Right cardiac atrium (tissue), 5 donors: ENCODE results near the gene SH2D2A. TPM values are rescaled to one million over a fixed set of nuclear protein-coding genes. Genes with fewer than 3 reads are reported as not detected.

Source experiments
- ATAC-seq, 2 donors: fragments of 200-7000 bp; cut with Tn5 transposase; one replicate each; pipeline versions ENCODE4 v1.8.0 to v1.9.1; 2020; ENCODE audit warnings: moderate library complexity in 2 of 2, mild to moderate bottlenecking in 1 of 2
- DNase-seq, 3 donors: peaks; one replicate each; pipeline ENCODE4 v3.0.0-alpha.2; 2020
- H3K27ac ChIP-seq: one replicate; pipeline ENCODE4 v1.5.1; 2013; ENCODE audit warnings: mild to moderate bottlenecking, low read length, control low read depth, moderate library complexity
- H3K27me3 ChIP-seq: one replicate; pipeline ENCODE4 v1.6.1; 2013; ENCODE audit not compliant: control insufficient read depth, insufficient read depth
- H3K4me1 ChIP-seq: one replicate; pipeline ENCODE4 v1.6.1; 2013; ENCODE audit warnings: low read length; ENCODE audit not compliant: control insufficient read depth, insufficient read depth
- H3K4me3 ChIP-seq: one replicate; pipeline ENCODE4 v1.5.1; 2013; ENCODE audit warnings: low read length, control low read depth
- H3K9me3 ChIP-seq: one replicate; pipeline ENCODE4 v1.6.1; 2013; ENCODE audit warnings: low read length; ENCODE audit not compliant: control insufficient read depth
- WGBS: extraction: QIAGEN DNeasy Blood & Tissue Kit; methylation state at CpG from one replicate; pipeline ENCODE4 v1.1.7; 2013; 5-methylcytosine and 5-hydroxymethylcytosine counted together
- intact Hi-C, 4 donors: fragments of 100-400 bp; cut with DNase I; formaldehyde crosslinking; loops; one replicate each; pipeline versions ENCODE4 v1.11.0 to v1.14.0; 2022 to 2023
- polyA plus RNA-seq: library from polyadenylated mRNA; stranded (reverse); fragments of 200-250 nt; gene quantifications from one replicate; pipeline ENCODE4 v1.2.3, GENCODE V29; 2013
- total RNA-seq, 4 donors: library from RNA; stranded (reverse); fragmentation: NEBNext Ultra II Directional; extraction: Animal tissue kit (Norgen Biotek cat#: 25700); gene quantifications; one replicate each; pipeline ENCODE4 v1.2.1, GENCODE V29; 2021
- donor health status: healthy with polysubstance abuse.
- donor health status: DM: no; HTN: yes; CAD: no.
- donor health status: DM: no; HTN: no; CAD: no.
- donor health status: DM: no; HTN: yes; CAD: no; lungs with severe emphysema.
- donor health status: DM: yes; HTN: yes; CAD: no.

The SH2D2A gene
- total and polyA plus RNA-seq, 5 donors: 0.93 to 6.3 (median 2.0) TPM

DNA sequence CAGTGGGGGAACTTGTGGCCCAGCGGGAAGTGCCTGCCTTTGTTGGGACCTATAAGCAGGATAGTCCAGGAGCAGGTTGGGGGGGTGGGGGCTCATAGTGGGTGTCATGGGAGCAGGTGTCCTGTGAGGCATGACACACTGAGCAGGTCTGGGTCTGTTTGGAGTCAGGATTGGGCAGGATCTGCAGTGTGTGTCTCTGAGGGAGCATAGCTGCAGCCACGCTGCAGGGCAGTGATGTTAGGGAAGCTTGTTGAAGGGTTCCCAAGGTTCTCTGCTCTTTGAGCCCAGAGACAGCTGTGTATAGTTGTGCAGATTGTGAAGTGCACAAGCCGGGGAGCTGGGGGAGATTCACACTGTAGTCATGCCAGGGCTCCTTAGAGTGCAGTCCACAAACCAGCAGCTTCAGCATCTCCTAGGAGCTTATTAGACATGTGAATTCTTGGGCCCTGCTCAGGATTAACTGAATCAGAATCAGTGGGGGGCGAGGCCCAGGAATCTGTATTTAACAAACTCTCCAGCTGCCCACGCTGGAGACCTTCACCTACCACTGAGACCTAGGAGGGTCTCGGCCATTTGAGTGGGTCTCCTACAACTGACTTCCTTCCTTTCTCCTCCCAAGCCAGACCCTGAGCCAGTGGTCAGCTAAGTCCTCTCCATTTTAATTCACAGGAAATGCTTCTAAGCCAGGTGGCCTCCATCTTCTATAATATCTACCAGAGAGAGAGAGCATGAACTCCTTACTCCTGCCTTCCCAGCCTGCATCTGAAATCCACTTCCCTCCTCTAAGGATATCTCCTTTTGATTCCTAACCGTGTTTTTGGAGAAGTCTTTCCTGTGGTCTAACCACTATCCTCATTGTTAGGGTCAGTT lies 31.2 kb upstream of the SH2D2A start:
- H3K4me3 ChIP-seq: no peak overlapping the region
- no peaks in the 10 kb centered on the region for H3K9me3 ChIP-seq
- WGBS: 74% methylated on average over 7 of the region's 7 CpGs
- H3K4me1 ChIP-seq: no peaks in the 10 kb centered on the region
- H3K27ac ChIP-seq: no peak overlapping the region
- intact Hi-C loops: no loop called here
- DNase-seq (no peak), ATAC-seq (no peak)
- no peaks in the 10 kb centered on the region for H3K27me3 ChIP-seq

- 88% methylated on average over 5 of the region's 5 CpGs for WGBS
- no peak for DNase-seq
- Histone ChIP-seq H3K4me3 (no peak overlapping the region), H3K27ac (no peak overlapping the region), H3K9me3 (no peaks in the 10 kb centered on the region), H3K4me1 (no peaks in the 10 kb centered on the region), H3K27me3 (no peaks in the 10 kb centered on the region)
- intact Hi-C loops: no loop called here
- ATAC-seq: no peak
These were observed 30.0 kb upstream of the SH2D2A start for GRCh38 chr1:156846643-156847042.

DNA sequence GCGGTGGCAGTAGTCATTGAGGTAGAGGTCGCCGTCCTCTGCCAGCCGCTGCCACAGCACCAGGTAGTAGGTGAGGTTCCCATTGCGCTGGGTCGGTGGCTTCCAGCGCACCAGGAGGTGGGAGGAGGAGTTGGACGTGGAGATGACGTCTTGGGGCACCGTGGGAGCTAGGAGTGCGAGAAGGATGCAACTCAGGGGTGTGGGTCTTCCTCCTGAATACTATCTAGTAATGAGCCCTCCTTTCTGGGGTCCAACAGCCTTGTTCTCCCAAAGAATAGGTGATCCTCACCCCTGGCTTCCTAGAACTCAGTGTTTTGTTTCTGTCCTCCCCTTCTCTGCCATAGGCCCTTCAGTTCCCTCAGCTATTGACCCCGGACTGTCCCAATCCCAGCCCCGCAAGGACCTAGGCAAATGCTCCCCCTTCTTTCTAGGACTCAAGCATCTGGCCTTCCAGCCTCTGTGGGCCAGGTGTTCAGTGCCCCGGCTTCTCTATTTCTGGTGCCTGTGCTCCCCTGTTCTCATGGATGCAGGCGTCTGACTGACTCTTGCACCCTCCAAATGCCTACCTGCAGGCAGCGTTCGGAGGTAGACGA lies 29.4 kb upstream of the SH2D2A start:
- no peaks in the 10 kb centered on the region for H3K27me3 ChIP-seq
- intact Hi-C loops: no loop called here
- 48% methylated on average over 18 of the region's 18 CpGs for WGBS
- no peaks in the 10 kb centered on the region for H3K9me3 ChIP-seq
- ATAC-seq (no peak), DNase-seq (no peak)
- H3K4me1 ChIP-seq: no peaks in the 10 kb centered on the region
- H3K27ac ChIP-seq: no peak overlapping the region
- no peak overlapping the region for H3K4me3 ChIP-seq

DNA sequence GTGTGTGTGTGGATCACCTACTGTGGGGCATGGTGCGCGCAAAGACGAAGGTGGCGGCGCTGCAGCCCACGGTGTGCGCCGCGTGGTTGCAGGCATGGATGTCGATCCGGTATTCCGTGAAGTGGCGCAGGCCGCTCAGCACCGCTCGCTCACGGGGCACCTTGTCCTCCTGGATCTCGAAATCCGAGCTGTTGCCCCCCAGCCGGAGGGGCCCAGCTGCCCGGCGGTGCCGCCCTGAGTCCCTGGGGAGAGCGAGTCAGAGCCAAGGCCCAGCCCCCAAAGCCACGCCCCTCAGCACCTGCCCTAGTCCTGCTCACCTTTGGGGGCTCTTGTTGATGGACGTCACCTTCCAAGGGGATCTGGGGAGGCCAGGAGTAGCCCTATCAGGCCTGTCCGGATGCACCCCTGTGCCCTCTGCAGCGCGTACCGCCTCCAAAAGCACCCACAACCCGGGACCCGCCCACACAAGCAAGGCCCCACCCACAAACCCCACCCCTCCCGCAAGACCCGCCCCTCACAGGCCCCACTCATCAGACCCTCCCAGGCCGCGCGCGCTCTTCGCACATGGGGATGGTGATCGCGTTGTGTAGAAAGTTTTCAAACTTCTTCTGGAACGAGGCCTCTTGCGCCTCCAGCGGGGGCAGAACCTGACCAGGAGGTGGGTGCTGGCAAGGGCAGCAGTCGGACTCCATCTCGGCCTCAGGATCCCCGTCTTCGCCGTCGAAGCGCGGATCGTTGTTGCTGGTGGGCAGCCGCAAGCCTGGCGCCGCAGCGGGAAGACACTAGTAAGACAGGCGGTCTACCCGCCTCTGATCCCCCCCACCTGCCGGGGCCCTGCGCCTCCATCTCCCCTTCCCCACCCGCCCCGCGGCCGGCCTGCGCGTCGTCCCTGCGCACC lies 28.7 kb upstream of the SH2D2A start:
- Histone ChIP-seq H3K4me1 (no peaks in the 10 kb centered on the region), H3K4me3 (no peak overlapping the region), H3K27me3 (no peaks in the 10 kb centered on the region), H3K27ac (no peak overlapping the region), H3K9me3 (no peaks in the 10 kb centered on the region)
- DNase-seq (peak in 2 of 3 donors; percentile 55 to 61), ATAC-seq (peak in 1 of 2 donors; percentile 14)
- intact Hi-C loops: no loop called here
- WGBS: 9% methylated on average over 69 of the region's 69 CpGs

DNA sequence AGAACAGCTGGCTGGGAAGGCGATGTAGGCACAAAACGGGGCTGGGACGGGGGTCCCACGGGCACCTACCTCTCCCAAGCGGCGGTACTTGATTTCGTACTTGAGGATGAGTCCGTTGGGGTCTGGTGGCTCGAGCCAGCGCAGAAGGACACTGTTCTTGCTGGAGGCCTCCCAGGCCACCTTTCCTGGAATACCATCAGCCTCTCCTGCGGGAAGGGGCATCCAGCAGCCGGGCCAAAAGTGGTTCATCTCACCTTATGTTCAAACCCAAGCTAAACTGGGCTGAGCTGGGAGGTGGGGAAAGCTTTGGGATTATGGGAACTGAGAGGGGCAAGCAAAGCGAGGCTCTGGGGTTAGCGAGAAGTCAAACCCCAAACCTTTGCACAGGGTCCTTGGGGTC lies 28.0 kb upstream of the SH2D2A start:
- Histone ChIP-seq H3K27me3 (no peaks in the 10 kb centered on the region), H3K27ac (no peak overlapping the region), H3K9me3 (no peaks in the 10 kb centered on the region), H3K4me3 (no peak overlapping the region), H3K4me1 (no peaks in the 10 kb centered on the region)
- intact Hi-C loops: no loop called here
- DNase-seq: no peak
- no peak for ATAC-seq
- 28% methylated on average over 14 of the region's 14 CpGs for WGBS

- WGBS: 40% methylated on average over 6 of the region's 6 CpGs
- ATAC-seq: no peak
- Histone ChIP-seq H3K4me3 (no peak overlapping the region), H3K27ac (no peak overlapping the region), H3K9me3 (no peaks in the 10 kb centered on the region), H3K27me3 (no peaks in the 10 kb centered on the region), H3K4me1 (no peaks in the 10 kb centered on the region)
- intact Hi-C loops: no loop called here
- DNase-seq: no peak
These were observed 27.5 kb upstream of the SH2D2A start for GRCh38 chr1:156844102-156844501.

- ATAC-seq: no peak
- no peaks in the 10 kb centered on the region for H3K27me3 ChIP-seq
- H3K27ac ChIP-seq: no peak overlapping the region
- DNase-seq: no peak
- 76% methylated on average over 9 of the region's 9 CpGs for WGBS
- H3K4me3 ChIP-seq: no peak overlapping the region
- intact Hi-C loops: no loop called here
- no peaks in the 10 kb centered on the region for H3K4me1 ChIP-seq
- no peaks in the 10 kb centered on the region for H3K9me3 ChIP-seq
These were observed 26.1 kb upstream of the SH2D2A start for GRCh38 chr1:156842618-156843300.

GRCh38 chr1:156841295-156841855 lies 24.7 kb upstream of the SH2D2A start:
- Histone ChIP-seq H3K4me3 (no peak overlapping the region), H3K4me1 (no peaks in the 10 kb centered on the region), H3K27me3 (no peaks in the 10 kb centered on the region), H3K27ac (no peak overlapping the region), H3K9me3 (no peaks in the 10 kb centered on the region)
- intact Hi-C loops: no loop called here
- WGBS: 74% methylated on average over 16 of the region's 16 CpGs
- no peak for ATAC-seq
- DNase-seq: no peak

- Histone ChIP-seq H3K9me3 (no peaks in the 10 kb centered on the region), H3K27ac (no peak overlapping the region), H3K4me3 (no peak overlapping the region), H3K4me1 (no peaks in the 10 kb centered on the region), H3K27me3 (no peaks in the 10 kb centered on the region)
- ATAC-seq (no peak), DNase-seq (no peak)
- WGBS: 69% methylated on average over 14 of the region's 14 CpGs
- intact Hi-C loops: no loop called here
These were observed 24.2 kb upstream of the SH2D2A start for GRCh38 chr1:156840898-156841279.

- intact Hi-C loops: no loop called here
- H3K4me3 ChIP-seq: no peak overlapping the region
- 57% methylated on average over 8 of the region's 8 CpGs for WGBS
- no peak overlapping the region for H3K27ac ChIP-seq
- ATAC-seq (no peak), DNase-seq (no peak)
- no peaks in the 10 kb centered on the region for H3K27me3 ChIP-seq
- no peaks in the 10 kb centered on the region for H3K4me1 ChIP-seq
- H3K9me3 ChIP-seq: no peaks in the 10 kb centered on the region
These were observed 23.7 kb upstream of the SH2D2A start for GRCh38 chr1:156840186-156840897.
